ENCODE measurements around the gene SLC5A12.

Gene SLC5A12

GRCh38 chr11:26717771-26718170, 4.1 kb downstream of the SLC5A12 start:
- DNase-seq: no peak

GRCh38 chr11:26715133-26715532, 6.7 kb downstream of the SLC5A12 start:
- DNase-seq: no peak

GRCh38 chr11:26712497-26712896, 9.4 kb downstream of the SLC5A12 start:
- DNase-seq: no peak

DNA sequence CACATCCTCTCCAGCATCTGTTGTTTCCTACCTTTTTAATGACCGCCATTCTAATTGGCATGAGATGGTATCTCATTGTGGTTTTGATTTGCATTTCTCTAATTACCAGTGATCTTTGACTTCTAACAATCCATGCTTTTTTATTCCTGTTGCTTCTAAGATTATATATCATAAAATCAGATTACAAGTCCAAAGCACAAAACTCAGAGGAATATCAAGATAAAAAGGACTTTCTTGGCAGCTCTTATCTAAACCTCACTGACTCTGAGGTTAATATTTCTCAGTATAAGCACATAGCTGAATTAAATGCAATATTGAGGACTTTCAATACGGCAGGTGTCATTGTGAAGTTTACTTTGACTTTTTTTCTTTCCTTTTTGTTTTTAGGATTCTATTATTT, 11.4 kb downstream of the SLC5A12 start:
- no peak for DNase-seq

GRCh38 chr11:26708736-26709456, 13.0 kb downstream of the SLC5A12 start:
- no peak for DNase-seq

- no peak for DNase-seq
Measured at GRCh38 chr11:26706181-26706580, 15.7 kb downstream of the SLC5A12 start.

DNA sequence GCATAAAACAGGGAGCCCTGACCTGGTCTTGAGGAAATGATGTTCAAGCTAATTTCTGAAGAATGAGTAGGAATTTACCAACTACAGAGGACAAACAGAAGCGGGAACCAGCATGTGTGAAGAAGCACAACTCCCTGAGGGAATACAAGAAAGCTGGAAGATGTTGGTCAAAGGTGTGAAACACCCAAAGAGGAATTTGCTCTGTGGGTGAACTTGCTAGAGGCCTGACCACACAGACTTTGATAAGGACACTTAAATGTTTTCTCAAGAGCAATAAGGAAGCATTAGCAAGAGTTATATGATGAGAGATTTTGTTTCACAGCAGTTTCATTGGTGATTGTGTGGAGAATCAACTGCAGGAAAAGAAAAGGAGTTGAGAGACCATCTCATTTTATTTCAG, 17.6 kb downstream of the SLC5A12 start:
- no peak for DNase-seq

GRCh38 chr11:26703411-26704191, 18.3 kb downstream of the SLC5A12 start:
- DNase-seq: no peak

DNA sequence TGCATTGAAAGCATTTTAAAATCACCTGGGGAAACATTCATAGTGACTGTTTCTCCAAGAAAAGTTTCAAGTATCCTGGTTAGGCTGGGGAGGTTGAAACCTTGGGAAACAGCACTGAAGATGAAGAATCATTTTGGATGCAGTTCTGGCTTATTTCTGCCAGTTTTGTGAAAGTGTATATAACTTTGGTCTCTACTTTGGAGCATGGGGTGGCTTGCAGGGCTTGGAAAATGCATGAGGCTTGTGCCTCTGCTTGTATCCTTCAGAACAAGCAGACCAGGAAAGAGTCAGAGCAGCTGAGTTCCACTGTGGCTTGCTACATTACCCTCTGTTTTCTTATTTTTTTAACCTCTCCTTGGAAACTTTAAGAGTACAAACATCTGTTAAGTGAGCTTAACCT, 19.5 kb downstream of the SLC5A12 start:
- no peak for DNase-seq

GRCh38 chr11:26700574-26701235, 21.2 kb downstream of the SLC5A12 start:
- DNase-seq: no peak

- DNase-seq: no peak
Measured at GRCh38 chr11:26698224-26698623, 23.6 kb downstream of the SLC5A12 start.

- no peak for DNase-seq
Measured at GRCh38 chr11:26696330-26696729, 25.5 kb downstream of the SLC5A12 start.

GRCh38 chr11:26688701-26689100, 33.2 kb downstream of the SLC5A12 start:
- no peak for DNase-seq

- no peak for DNase-seq
Measured at GRCh38 chr11:26687351-26687750, 34.5 kb downstream of the SLC5A12 start.

DNA sequence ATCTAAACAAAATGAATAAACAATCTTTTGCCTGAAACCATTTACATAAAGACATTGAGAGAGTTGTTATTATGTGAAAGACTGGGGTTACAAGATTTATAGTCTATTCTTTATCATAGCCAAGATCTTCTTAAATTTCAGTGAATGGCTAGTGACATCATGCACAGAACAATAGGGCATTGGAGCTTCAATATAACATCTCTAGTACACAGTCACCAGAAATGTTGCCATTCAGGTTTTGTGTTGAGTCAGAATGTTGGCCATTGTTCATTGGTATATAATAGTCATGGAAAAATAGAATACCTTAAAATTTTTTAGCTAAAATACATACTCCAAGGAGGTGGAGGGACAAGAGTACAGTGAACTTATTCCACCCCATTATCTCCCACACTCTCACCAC, 44.3 kb downstream of the SLC5A12 start:
- no peak for DNase-seq

DNA sequence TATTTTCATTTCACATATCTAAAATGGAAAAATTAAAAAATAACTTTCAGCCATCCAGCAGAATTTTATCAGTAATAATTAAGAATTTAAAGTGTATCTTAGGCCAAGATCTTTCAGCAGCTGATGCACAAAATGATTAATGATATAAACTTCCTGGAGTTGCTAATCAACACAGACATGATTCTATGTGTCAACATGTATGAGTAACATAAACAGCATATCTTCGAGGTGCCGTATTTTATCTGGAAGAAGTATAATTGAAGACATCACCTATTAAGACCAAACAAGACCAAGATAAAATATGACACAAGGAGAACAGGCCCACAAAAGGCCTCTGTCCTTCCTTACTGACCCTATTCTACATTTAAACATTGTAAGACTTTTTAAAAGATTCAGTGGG, 45.2 kb downstream of the SLC5A12 start:
- DNase-seq: no peak

- no peak for DNase-seq
Measured at GRCh38 chr11:26675233-26675928, 46.5 kb downstream of the SLC5A12 start.

DNA sequence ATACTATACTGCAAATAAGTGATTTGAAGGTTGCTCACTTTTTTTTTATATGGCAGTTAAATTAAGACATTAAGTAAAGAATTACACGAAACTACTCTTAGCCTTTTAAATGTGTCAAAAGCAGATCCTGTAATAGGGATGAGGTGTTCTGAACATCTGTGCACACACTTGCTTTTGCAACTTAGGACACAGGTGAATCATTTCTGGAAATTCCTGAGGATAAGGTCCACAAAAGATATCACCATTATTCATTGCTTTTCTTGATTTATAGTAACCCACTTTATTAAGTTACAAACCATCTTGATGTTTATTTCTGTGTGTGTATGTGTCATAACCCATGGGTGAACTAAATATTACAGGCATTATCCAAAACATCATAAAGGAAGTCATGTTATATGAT, 55.9 kb downstream of the SLC5A12 start:
- no peak for DNase-seq

GRCh38 chr11:26665036-26665435, 56.8 kb downstream of the SLC5A12 start:
- no peak for DNase-seq

- DNase-seq: no peak
Measured at GRCh38 chr11:26662916-26663315, 58.9 kb downstream of the SLC5A12 start.

DNA sequence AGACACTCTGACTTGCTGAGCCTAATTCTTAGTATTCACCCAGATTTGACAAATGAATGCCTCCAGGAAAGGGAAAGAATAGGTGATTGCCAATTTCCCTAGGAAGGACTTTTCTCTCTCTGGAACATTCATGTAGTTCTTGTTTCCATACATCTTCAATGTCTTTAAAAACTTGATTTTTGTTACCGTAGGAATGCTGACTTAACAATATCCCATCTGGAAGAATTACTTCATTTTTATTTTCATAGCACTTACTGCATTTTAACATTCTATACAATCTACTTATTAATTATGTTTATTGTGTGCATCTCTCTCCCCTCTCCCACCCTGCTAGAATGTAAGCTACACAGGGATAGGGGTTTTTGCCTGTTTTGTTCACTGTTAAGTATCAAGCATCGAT, 66.6 kb downstream of the SLC5A12 start:
- DNase-seq: no peak

GRCh38 chr11:26651916-26652315, 69.9 kb downstream of the SLC5A12 start:
- no peak for DNase-seq

DNA sequence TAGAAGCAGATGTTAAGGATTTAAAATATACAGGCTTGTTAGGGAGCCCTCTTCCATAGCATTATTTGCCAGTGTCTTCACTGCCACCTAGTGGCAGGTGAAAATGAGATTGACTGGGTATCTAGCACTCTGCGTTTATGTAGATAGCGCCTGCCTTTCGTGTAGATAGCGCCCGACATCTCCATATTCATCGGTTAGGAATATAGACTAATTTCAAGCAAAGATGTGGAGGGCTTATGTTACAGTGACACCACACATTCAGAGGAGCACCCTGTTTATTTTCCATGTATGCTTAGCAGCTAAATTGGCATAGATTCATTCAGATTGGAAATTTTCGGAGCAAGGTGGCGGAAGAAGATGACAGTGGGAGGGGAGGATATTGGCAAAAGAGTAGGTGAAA, 72.0 kb downstream of the SLC5A12 start:
- peak; percentile 3 for DNase-seq
